Calu3 (cell line): Measurements from ENCODE around the gene GRK5. TPM values are rescaled to one million over a fixed set of nuclear protein-coding genes. Genes with fewer than 3 reads are reported as not detected.

Experiments
- BruUV-seq: library from RNA; stranded (reverse); fragments of 400-500 nt; replicated peaks from 2 replicates; lab custom pipeline; 2021; lab: Mats Ljungman, UMichigan
- CTCF ChIA-PET: fragments of 300-600 bp; sonication (Branson Sonifier 250); formaldehyde crosslinking; loops from one replicate; lab custom pipeline; 2022; ENCODE audit warnings: antibody characterized with exemption; lab: Charles Lee
- DNase-seq: peaks from one replicate; pipeline ENCODE4 v3.0.0; 2022
- H3K27ac Mint-ChIP-seq: one replicate; pipeline ENCODE4 v1.8.0; 2022; ENCODE audit warnings: mixed read lengths; ENCODE audit not compliant: unreplicated experiment
- H3K27me3 Mint-ChIP-seq: one replicate; pipeline ENCODE4 v1.8.0; 2022; ENCODE audit warnings: mixed read lengths; ENCODE audit not compliant: unreplicated experiment
- H3K36me3 Mint-ChIP-seq: one replicate; pipeline ENCODE4 v1.8.0; 2022; ENCODE audit warnings: mild to moderate bottlenecking, moderate library complexity, mixed read lengths; ENCODE audit not compliant: insufficient read depth, unreplicated experiment
- H3K4me1 Mint-ChIP-seq: one replicate; pipeline ENCODE4 v1.8.0; 2022; ENCODE audit warnings: mild to moderate bottlenecking, low read depth, mixed read lengths; ENCODE audit not compliant: unreplicated experiment
- H3K4me3 Mint-ChIP-seq: one replicate; pipeline ENCODE4 v1.8.0; 2022; ENCODE audit warnings: mild to moderate bottlenecking, low read depth, moderate library complexity, mixed read lengths; ENCODE audit not compliant: unreplicated experiment
- H3K9me3 Mint-ChIP-seq: one replicate; pipeline ENCODE4 v1.8.0; 2022; ENCODE audit warnings: low read depth, mixed read lengths; ENCODE audit not compliant: unreplicated experiment
- CTCF ChIP-seq: fragments of 200-600 bp; IDR thresholded peaks from one replicate; pipeline ENCODE4 v1.8.0; 2022; ENCODE audit warnings: antibody characterized with exemption; ENCODE audit not compliant: unreplicated experiment
- intact Hi-C: fragments of 100-400 bp; cut with micrococcal nuclease; formaldehyde crosslinking; loops from one replicate; pipeline ENCODE4 v1.10.0; 2022; ENCODE audit not compliant: unreplicated experiment
- total RNA-seq: library from RNA; stranded (reverse); gene quantifications from 2 replicates; pipeline ENCODE4 v1.2.3, GENCODE V29; 2022

The GRK5 gene
- total RNA-seq, 1 experiment from 2014 or later = 4.4 TPM

- no peaks in the 10 kb centered on the region for H3K4me1 Mint-ChIP-seq
- TF ChIP-seq CTCF = no peak
- H3K27ac Mint-ChIP-seq = no peak overlapping the region
Measured at GRCh38 chr10:119283818-119284217, 76.4 kb downstream of the GRK5 start.

GRCh38 chr10:119284679-119285096 is 77.3 kb downstream of the GRK5 start:
- CTCF ChIA-PET = no interaction called here
- H3K4me3 Mint-ChIP-seq = no peak overlapping the region
- DNase-seq = no peak
- no peaks in the 10 kb centered on the region for H3K4me1 Mint-ChIP-seq
- no TSS peak for BruUV-seq
- H3K9me3 Mint-ChIP-seq = no peaks in the 10 kb centered on the region
- no peak overlapping the region for H3K27ac Mint-ChIP-seq
- no peaks in the 10 kb centered on the region for H3K36me3 Mint-ChIP-seq
- peaks cover 25% of the 10 kb centered on the region for H3K27me3 Mint-ChIP-seq
- intact Hi-C loops = no loop called here
- no peak for TF ChIP-seq CTCF

More at GRCh38 chr10:119283818-119284217, 76.4 kb downstream of the GRK5 start:
- BruUV-seq = no TSS peak
- intact Hi-C loops = no loop called here
- Mint-ChIP-seq H3K27me3 (peaks cover 31% of the 10 kb centered on the region), H3K36me3 (no peaks in the 10 kb centered on the region), H3K4me3 (no peak overlapping the region), H3K9me3 (no peaks in the 10 kb centered on the region)
- DNase-seq = no peak
- CTCF ChIA-PET = no interaction called here

GRCh38 chr10:119285495-119286267 is 78.3 kb downstream of the GRK5 start:
- TF ChIP-seq CTCF = no peak
- no TSS peak for BruUV-seq
- intact Hi-C loops = no loop called here
- Mint-ChIP-seq H3K27ac (no peak overlapping the region), H3K9me3 (no peaks in the 10 kb centered on the region), H3K4me1 (no peaks in the 10 kb centered on the region), H3K36me3 (no peaks in the 10 kb centered on the region), H3K4me3 (no peak overlapping the region), H3K27me3 (peaks cover 34% of the 10 kb centered on the region)
- CTCF ChIA-PET = no interaction called here
- DNase-seq = no peak

GRCh38 chr10:119286516-119286915 is 79.1 kb downstream of the GRK5 start:
- CTCF ChIA-PET = no interaction called here
- no peak overlapping the region for H3K27ac Mint-ChIP-seq
- no TSS peak for BruUV-seq

More at GRCh38 chr10:119286516-119286915, 79.1 kb downstream of the GRK5 start:
- H3K36me3 Mint-ChIP-seq = no peaks in the 10 kb centered on the region
- no peak for TF ChIP-seq CTCF
- no peaks in the 10 kb centered on the region for H3K9me3 Mint-ChIP-seq
- no peak for DNase-seq
- H3K4me1 Mint-ChIP-seq = no peaks in the 10 kb centered on the region
- intact Hi-C loops = no loop called here
- no peak overlapping the region for H3K4me3 Mint-ChIP-seq
- peaks cover 42% of the 10 kb centered on the region for H3K27me3 Mint-ChIP-seq
